ENCODE measurements around the gene PRKAA2. TPM values are rescaled to one million over a fixed set of nuclear protein-coding genes. Genes with fewer than 3 reads are reported as not detected.

PRKAA2 gene
- total and polyA plus RNA-seq, 3 donors from 2014 or later = 1.8 to 5.3 (median 4.9) TPM

GRCh38 chr1:56634981-56635380 lies 10.1 kb upstream of the PRKAA2 start:
- Histone ChIP-seq H3K27me3 (no peaks in the 10 kb centered on the region), H3K4me1 (no peaks in the 10 kb centered on the region), H3K4me3 (no peak overlapping the region), H3K27ac (no peak overlapping the region), H3K9me3 (no peaks in the 10 kb centered on the region), H3K36me3 (ENCODE audit: low read depth, missing control alignments) (no peaks in the 10 kb centered on the region)
- DNase-seq = no peak
- intact Hi-C loops (cut with DNase I; ENCODE audit: low total_unique reads) = no loop called here
- TF ChIP-seq POLR2A (IDR thresholded peaks at IDR 0.05) (no peak), CTCF (IDR thresholded peaks at IDR 0.05) (no peak)
- WGBS, 2 donors = 91 to 94% methylated on average over 3 of the region's 3 CpGs

- intact Hi-C loops (cut with DNase I; ENCODE audit: low total_unique reads) = no loop called here
- H3K27ac ChIP-seq = no peak overlapping the region
- no peaks in the 10 kb centered on the region for H3K36me3 ChIP-seq (ENCODE audit: low read depth, missing control alignments)
- H3K4me3 ChIP-seq = no peak overlapping the region
- TF ChIP-seq POLR2A (IDR thresholded peaks at IDR 0.05) (no peak), CTCF (IDR thresholded peaks at IDR 0.05) (no peak)
- H3K9me3 ChIP-seq = no peaks in the 10 kb centered on the region
- no peaks in the 10 kb centered on the region for H3K27me3 ChIP-seq
- no peak for DNase-seq
- 42 to 67% methylated on average over 1 of the region's 1 CpG for WGBS, 2 donors
- no peaks in the 10 kb centered on the region for H3K4me1 ChIP-seq
Observed at GRCh38 chr1:56638248-56638647, 6.9 kb upstream of the PRKAA2 start.

- no peaks in the 10 kb centered on the region for H3K9me3 ChIP-seq
- no peak overlapping the region for H3K27ac ChIP-seq
- TF ChIP-seq POLR2A (IDR thresholded peaks at IDR 0.05) (no peak), CTCF (IDR thresholded peaks at IDR 0.05) (no peak)
- H3K4me3 ChIP-seq = no peak overlapping the region
- DNase-seq = no peak
- no peaks in the 10 kb centered on the region for H3K4me1 ChIP-seq
- H3K36me3 ChIP-seq (ENCODE audit: low read depth, missing control alignments) = no peaks in the 10 kb centered on the region
- H3K27me3 ChIP-seq = no peaks in the 10 kb centered on the region
- intact Hi-C loops (cut with DNase I; ENCODE audit: low total_unique reads) = no loop called here
- 38 to 54% methylated on average over 2 of the region's 2 CpGs for WGBS, 2 donors
Observed at GRCh38 chr1:56639211-56639610, 5.9 kb upstream of the PRKAA2 start.

- Histone ChIP-seq H3K4me1 (peaks cover 8% of the 10 kb centered on the region), H3K27me3 (no peaks in the 10 kb centered on the region), H3K36me3 (ENCODE audit: low read depth, missing control alignments) (no peaks in the 10 kb centered on the region), H3K4me3 (no peak overlapping the region), H3K27ac (no peak overlapping the region), H3K9me3 (no peaks in the 10 kb centered on the region)
- no peak for TF ChIP-seq POLR2A (IDR thresholded peaks at IDR 0.05)
- no peak for TF ChIP-seq CTCF (IDR thresholded peaks at IDR 0.05)
- DNase-seq = no peak
- intact Hi-C loops (cut with DNase I; ENCODE audit: low total_unique reads) = no loop called here
Observed at GRCh38 chr1:56643661-56644060, 1.5 kb upstream of the PRKAA2 start.

- 14 to 20% methylated on average over 23 of the region's 23 CpGs for WGBS, 2 donors
- intact Hi-C loops (cut with DNase I; ENCODE audit: low total_unique reads) = no loop called here
Observed at GRCh38 chr1:56644064-56644918, 823 bp upstream of the PRKAA2 start.

More at GRCh38 chr1:56644064-56644918, 823 bp upstream of the PRKAA2 start:
- Histone ChIP-seq H3K36me3 (ENCODE audit: low read depth, missing control alignments) (no peaks in the 10 kb centered on the region), H3K27me3 (no peaks in the 10 kb centered on the region), H3K27ac (peak overlapping the region; percentile 36 to 78), H3K4me1 (peaks cover 8% of the 10 kb centered on the region), H3K9me3 (no peaks in the 10 kb centered on the region), H3K4me3 (peak overlapping the region; percentile 70 to 79)
- peak; percentile 44 for DNase-seq
- TF ChIP-seq CTCF (IDR thresholded peaks at IDR 0.05) = no peak
- TF ChIP-seq POLR2A (IDR thresholded peaks at IDR 0.05) = no peak

Measured in testis (tissue), 3 donors.